ENCODE data around the gene HS2ST1.
"Not testable (repeated sequence)": the region's sequence is repeated elsewhere in the genome, so short reads cannot be mapped to it uniquely, and the experiment has no call there.

HS2ST1 gene

GRCh38 chr1:87066708-87067107 is 152.3 kb downstream of the HS2ST1 start:
- not testable (repeated sequence) for DNase-seq (ENCODE audit: low spot score)

GRCh38 chr1:87072411-87072810 is 158.0 kb downstream of the HS2ST1 start:
- no peak for DNase-seq (ENCODE audit: low spot score)

GRCh38 chr1:87072904-87073303 is 158.5 kb downstream of the HS2ST1 start:
- DNase-seq (ENCODE audit: low spot score): no peak

GRCh38 chr1:87074001-87074795 is 159.8 kb downstream of the HS2ST1 start:
- no peak for DNase-seq (ENCODE audit: low spot score)

- no peak for DNase-seq (ENCODE audit: low spot score)
Observed at GRCh38 chr1:87077959-87078639, 163.7 kb downstream of the HS2ST1 start.

- DNase-seq (ENCODE audit: low spot score): peak; percentile 8
Observed at GRCh38 chr1:87084244-87084836, 169.9 kb downstream of the HS2ST1 start.

- no peak for DNase-seq (ENCODE audit: low spot score)
Observed at GRCh38 chr1:87086120-87086519, 171.7 kb downstream of the HS2ST1 start.

GRCh38 chr1:87089070-87089736 is 174.8 kb downstream of the HS2ST1 start:
- DNase-seq (ENCODE audit: low spot score): no peak

- DNase-seq (ENCODE audit: low spot score): peak; percentile 8
Observed at GRCh38 chr1:87089823-87090222, 175.4 kb downstream of the HS2ST1 start.

GRCh38 chr1:87091425-87091824 is 177.0 kb downstream of the HS2ST1 start:
- DNase-seq (ENCODE audit: low spot score): no peak

GRCh38 chr1:87092846-87093245 is 178.4 kb downstream of the HS2ST1 start:
- DNase-seq (ENCODE audit: low spot score): no peak

- DNase-seq (ENCODE audit: low spot score): no peak
Observed at GRCh38 chr1:87093286-87093685, 178.9 kb downstream of the HS2ST1 start.

- DNase-seq (ENCODE audit: low spot score): no peak
Observed at GRCh38 chr1:87094238-87094637, 179.8 kb downstream of the HS2ST1 start.

- no peak for DNase-seq (ENCODE audit: low spot score)
Observed at GRCh38 chr1:87100271-87100670, 185.8 kb downstream of the HS2ST1 start.

- DNase-seq (ENCODE audit: low spot score): no peak
Observed at GRCh38 chr1:87103074-87103473, 188.6 kb downstream of the HS2ST1 start.

- DNase-seq (ENCODE audit: low spot score): no peak
Observed at GRCh38 chr1:87104140-87104539, 189.7 kb downstream of the HS2ST1 start.

- no peak for DNase-seq (ENCODE audit: low spot score)
Observed at GRCh38 chr1:87104945-87105344, 190.5 kb downstream of the HS2ST1 start.

GRCh38 chr1:87106144-87106543 is 191.7 kb downstream of the HS2ST1 start:
- DNase-seq (ENCODE audit: low spot score): no peak

GRCh38 chr1:87106867-87107266 is 192.4 kb downstream of the HS2ST1 start:
- no peak for DNase-seq (ENCODE audit: low spot score)

GRCh38 chr1:87108228-87108627 is 193.8 kb downstream of the HS2ST1 start:
- no peak for DNase-seq (ENCODE audit: low spot score)

- no peak for DNase-seq (ENCODE audit: low spot score)
Observed at GRCh38 chr1:87108814-87109411, 194.5 kb downstream of the HS2ST1 start.

All from iPS-NIHi11 (cell line).